Esophagus mucosa (tissue), 1 donor: Measurements from ENCODE around the gene CKAP5. TPM values are rescaled to one million over a fixed set of nuclear protein-coding genes. Genes with fewer than 3 reads are reported as not detected.

Source experiments
- ATAC-seq: fragments of 200-7000 bp; cut with Tn5 transposase; one replicate; pipeline ENCODE4 v1.9.1; 2020
- total RNA-seq: library from RNA; stranded (reverse); gene quantifications from one replicate; pipeline ENCODE4 v1.2.4, GENCODE V29; 2023
- donor health status: DM: yes; HTN: yes; CAD: no.

CKAP5 gene
- total RNA-seq, 1 donor from 2014 or later: 48.7 TPM

GRCh38 chr11:46697303-46697702 lies 148.8 kb downstream of the CKAP5 start:
- no peak for ATAC-seq

GRCh38 chr11:46696212-46696558 lies 149.9 kb downstream of the CKAP5 start:
- no peak for ATAC-seq

- no peak for ATAC-seq
Measured at GRCh38 chr11:46695345-46696211, 150.5 kb downstream of the CKAP5 start.

GRCh38 chr11:46694607-46695006 lies 151.5 kb downstream of the CKAP5 start:
- ATAC-seq: no peak

GRCh38 chr11:46694072-46694471 lies 152.0 kb downstream of the CKAP5 start:
- ATAC-seq: peak; percentile 5

- ATAC-seq: peak; percentile 91
Measured at GRCh38 chr11:46693597-46694012, 152.5 kb downstream of the CKAP5 start.

Other genes starting within 250 kb of the CKAP5 start
- 3.2 TPM for gene HARBI1, start 229.1 kb downstream of the CKAP5 start, total RNA-seq
- 37.3 TPM for gene ATG13, start 228.7 kb downstream of the CKAP5 start, total RNA-seq
- 88.7 TPM for gene ARHGAP1, start 145.7 kb downstream of the CKAP5 start, total RNA-seq
- 6.7 TPM for gene ZNF408, start 145.2 kb downstream of the CKAP5 start, total RNA-seq
- not detected for gene F2, start 127.1 kb downstream of the CKAP5 start, total RNA-seq
- 2.5 TPM for gene LRP4, start 72.3 kb upstream of the CKAP5 start, total RNA-seq
- gene CSTPP1, start 90.5 kb upstream of the CKAP5 start, total RNA-seq: 12.6 TPM